HCT116 (cell line): Measurements from ENCODE around the gene B3GNT5.

Source experiments
- EGR1 ChIP-seq: IDR thresholded peaks from 2 replicates; pipeline ENCODE4 v1.6.1; 2012; ENCODE audit warnings: low read depth
- ELF1 ChIP-seq: IDR thresholded peaks from 2 replicates; pipeline ENCODE4 v1.6.1; 2012; ENCODE audit warnings: low read depth, borderline replicate concordance
- JUND ChIP-seq: IDR thresholded peaks from 2 replicates; pipeline ENCODE4 v1.6.1; 2012
- POLR2A ChIP-seq: IDR thresholded peaks from 2 replicates; pipeline ENCODE4 v1.7.0; 2011; ENCODE audit warnings: borderline replicate concordance; ENCODE audit not compliant: insufficient read depth, insufficient read length; ENCODE audit errors: extremely low read depth
- POLR2AphosphoS5 ChIP-seq: IDR thresholded peaks from 2 replicates; pipeline ENCODE4 v1.6.1; 2011; ENCODE audit warnings: mild to moderate bottlenecking, low read depth, low read length, moderate library complexity
- SP1 ChIP-seq: IDR thresholded peaks from 2 replicates; pipeline ENCODE4 v1.6.1; 2012; ENCODE audit warnings: low read depth
- TF ChIP-seq, protein P1 (sequence below), 3 experiments: fragments of 200-600 bp in 1 of 3; sonication (generic) in 1 of 3; IDR thresholded peaks in 2 of 3; conservative IDR thresholded peaks in 1 of 3; 2 replicates each; pipeline ENCODE4 v1.5.1; 2012 to 2017; ENCODE audit warnings: low read depth in 2 of 3, low read length in 2 of 3, antibody characterized with exemption in 1 of 3, borderline replicate concordance in 1 of 3, control low read depth in 1 of 3, mild to moderate bottlenecking in 1 of 3, mixed read lengths in 1 of 3, mixed run types in 1 of 3, moderate library complexity in 1 of 3; ENCODE audit not compliant: insufficient read depth in 1 of 3

DNA sequence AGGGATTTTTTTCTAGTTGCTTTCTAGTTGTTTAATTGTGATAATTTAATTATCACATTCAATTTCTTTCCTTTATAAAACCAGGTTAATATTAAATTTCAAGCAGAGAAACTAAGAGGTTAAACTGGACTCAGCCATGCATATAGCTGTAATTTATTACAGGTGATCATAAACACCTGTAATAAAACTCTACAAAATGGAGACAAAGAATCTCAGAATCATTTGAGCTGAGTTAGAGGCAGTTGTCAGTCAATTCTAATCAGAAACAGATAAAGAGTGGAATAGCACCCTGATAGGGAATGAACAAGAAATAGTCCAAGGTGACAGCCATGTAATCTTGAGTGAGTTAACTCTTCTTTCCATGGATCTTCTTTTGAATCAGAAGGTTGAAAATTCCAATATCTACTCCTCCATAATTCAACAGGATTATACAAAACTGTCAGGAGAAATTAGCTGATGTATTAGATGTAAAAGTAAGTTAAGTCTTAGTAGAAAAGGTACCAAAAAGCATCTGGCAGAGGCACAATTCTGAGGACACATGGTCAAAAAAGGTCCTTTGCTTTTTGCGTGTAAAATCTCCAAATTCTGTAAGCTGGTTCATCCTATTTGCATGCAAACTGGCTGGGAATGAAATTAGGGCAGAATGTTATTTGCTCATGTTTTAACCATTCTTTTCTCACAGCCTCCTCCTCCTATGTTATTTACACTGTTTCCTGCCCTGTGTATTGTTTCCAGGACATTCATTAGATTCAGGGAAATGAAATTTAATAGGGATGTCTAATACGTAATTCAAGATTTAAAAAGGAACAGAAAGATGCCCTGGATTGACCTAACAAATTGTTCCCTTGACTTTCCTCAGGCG lies 39.4 kb upstream of the B3GNT5 start:
- TF ChIP-seq EGR1: no peak
- TF ChIP-seq POLR2A: no peak
- no peak for TF ChIP-seq POLR2AphosphoS5
- no peak for TF ChIP-seq SP1
- TF ChIP-seq, protein P1, sequence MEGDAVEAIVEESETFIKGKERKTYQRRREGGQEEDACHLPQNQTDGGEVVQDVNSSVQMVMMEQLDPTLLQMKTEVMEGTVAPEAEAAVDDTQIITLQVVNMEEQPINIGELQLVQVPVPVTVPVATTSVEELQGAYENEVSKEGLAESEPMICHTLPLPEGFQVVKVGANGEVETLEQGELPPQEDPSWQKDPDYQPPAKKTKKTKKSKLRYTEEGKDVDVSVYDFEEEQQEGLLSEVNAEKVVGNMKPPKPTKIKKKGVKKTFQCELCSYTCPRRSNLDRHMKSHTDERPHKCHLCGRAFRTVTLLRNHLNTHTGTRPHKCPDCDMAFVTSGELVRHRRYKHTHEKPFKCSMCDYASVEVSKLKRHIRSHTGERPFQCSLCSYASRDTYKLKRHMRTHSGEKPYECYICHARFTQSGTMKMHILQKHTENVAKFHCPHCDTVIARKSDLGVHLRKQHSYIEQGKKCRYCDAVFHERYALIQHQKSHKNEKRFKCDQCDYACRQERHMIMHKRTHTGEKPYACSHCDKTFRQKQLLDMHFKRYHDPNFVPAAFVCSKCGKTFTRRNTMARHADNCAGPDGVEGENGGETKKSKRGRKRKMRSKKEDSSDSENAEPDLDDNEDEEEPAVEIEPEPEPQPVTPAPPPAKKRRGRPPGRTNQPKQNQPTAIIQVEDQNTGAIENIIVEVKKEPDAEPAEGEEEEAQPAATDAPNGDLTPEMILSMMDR (IDR thresholded peaks at IDR 0.05 in 2 of 3, conservative IDR thresholded peaks at IDR 0.05 in 1 of 3; ENCODE audit: borderline replicate concordance in 1 of 3, insufficient read depth in 1 of 3, low read depth in 2 of 3, low read length in 2 of 3): no peak
- no peak for TF ChIP-seq JUND
- no peak for TF ChIP-seq ELF1
